ENCODE measurements around the gene TMEM117. TPM values are rescaled to one million over a fixed set of nuclear protein-coding genes. Genes with fewer than 3 reads are reported as not detected.

Gene TMEM117
- total RNA-seq, 1 donor, result 22.4 TPM

DNA sequence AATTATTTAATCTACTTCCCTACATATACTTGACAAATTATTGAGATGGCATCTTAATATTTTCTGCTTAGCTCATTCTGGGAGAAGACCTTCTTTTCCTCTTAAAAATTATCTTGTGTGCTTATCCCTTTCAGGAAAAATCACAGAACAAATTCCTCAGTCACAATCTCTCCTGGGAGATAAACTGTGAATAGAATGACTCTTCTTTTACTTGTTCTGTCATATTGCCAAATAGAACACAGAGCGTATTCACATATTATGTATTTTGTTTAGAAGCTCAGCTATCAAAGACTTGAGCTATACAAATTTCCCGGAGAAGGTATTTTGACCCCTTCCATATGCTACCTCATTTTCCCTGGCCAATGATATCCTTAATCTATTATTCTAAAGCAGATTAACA lies 146.7 kb downstream of the TMEM117 start:
- Histone ChIP-seq H3K4me1 (ENCODE audit: insufficient read depth, low read length) (no peaks in the 10 kb centered on the region), H3K4me2 (ENCODE audit: insufficient read depth, low read length) (no peak overlapping the region), H2AFZ (ENCODE audit: low read length) (no peak overlapping the region), H3K36me3 (ENCODE audit: insufficient read depth, low read length) (no peaks in the 10 kb centered on the region), H4K20me1 (ENCODE audit: insufficient read depth, low read length) (no peaks in the 10 kb centered on the region), H3K9me3 (ENCODE audit: low read depth, low read length) (no peaks in the 10 kb centered on the region), H3K27ac (ENCODE audit: low read depth, low read length) (no peak overlapping the region), H3K79me2 (ENCODE audit: insufficient read depth, low read length) (no peaks in the 10 kb centered on the region), H3K4me3 (ENCODE audit: insufficient read depth, low read length) (no peak overlapping the region), H3K27me3 (ENCODE audit: insufficient read depth, low read length) (no peaks in the 10 kb centered on the region)
- no peak for TF ChIP-seq CTCF (IDR thresholded peaks at IDR 0.05; ENCODE audit: extremely low read depth, low read depth, low read length)
- no peak for DNase-seq (ENCODE audit: insufficient read length, low spot score, missing footprints)

GRCh38 chr12:43988838-43989560 lies 153.1 kb downstream of the TMEM117 start:
- no peaks in the 10 kb centered on the region for H3K36me3 ChIP-seq (ENCODE audit: insufficient read depth, low read length)

GRCh38 chr12:43992856-43993255 lies 157.0 kb downstream of the TMEM117 start:
- no peak for TF ChIP-seq CTCF (IDR thresholded peaks at IDR 0.05; ENCODE audit: extremely low read depth, low read depth, low read length)
- Histone ChIP-seq H3K4me1 (ENCODE audit: insufficient read depth, low read length) (no peaks in the 10 kb centered on the region), H3K4me3 (ENCODE audit: insufficient read depth, low read length) (no peak overlapping the region), H4K20me1 (ENCODE audit: insufficient read depth, low read length) (no peaks in the 10 kb centered on the region), H3K4me2 (ENCODE audit: insufficient read depth, low read length) (no peak overlapping the region), H3K36me3 (ENCODE audit: insufficient read depth, low read length) (no peaks in the 10 kb centered on the region), H2AFZ (ENCODE audit: low read length) (no peak overlapping the region), H3K9me3 (ENCODE audit: low read depth, low read length) (no peaks in the 10 kb centered on the region), H3K27ac (ENCODE audit: low read depth, low read length) (no peak overlapping the region), H3K79me2 (ENCODE audit: insufficient read depth, low read length) (no peaks in the 10 kb centered on the region), H3K27me3 (ENCODE audit: insufficient read depth, low read length) (no peaks in the 10 kb centered on the region)
- no peak for DNase-seq (ENCODE audit: insufficient read length, low spot score, missing footprints)

More at GRCh38 chr12:43988838-43989560, 153.1 kb downstream of the TMEM117 start:
- Histone ChIP-seq H3K4me3 (ENCODE audit: insufficient read depth, low read length) (no peak overlapping the region), H3K4me2 (ENCODE audit: insufficient read depth, low read length) (no peak overlapping the region), H3K9me3 (ENCODE audit: low read depth, low read length) (no peaks in the 10 kb centered on the region), H3K79me2 (ENCODE audit: insufficient read depth, low read length) (no peaks in the 10 kb centered on the region), H3K27me3 (ENCODE audit: insufficient read depth, low read length) (no peaks in the 10 kb centered on the region), H3K27ac (ENCODE audit: low read depth, low read length) (no peak overlapping the region), H3K4me1 (ENCODE audit: insufficient read depth, low read length) (no peaks in the 10 kb centered on the region), H2AFZ (ENCODE audit: low read length) (no peak overlapping the region), H4K20me1 (ENCODE audit: insufficient read depth, low read length) (no peaks in the 10 kb centered on the region)
- DNase-seq (ENCODE audit: insufficient read length, low spot score, missing footprints), result no peak
- TF ChIP-seq CTCF (IDR thresholded peaks at IDR 0.05; ENCODE audit: extremely low read depth, low read depth, low read length), result no peak

DNA sequence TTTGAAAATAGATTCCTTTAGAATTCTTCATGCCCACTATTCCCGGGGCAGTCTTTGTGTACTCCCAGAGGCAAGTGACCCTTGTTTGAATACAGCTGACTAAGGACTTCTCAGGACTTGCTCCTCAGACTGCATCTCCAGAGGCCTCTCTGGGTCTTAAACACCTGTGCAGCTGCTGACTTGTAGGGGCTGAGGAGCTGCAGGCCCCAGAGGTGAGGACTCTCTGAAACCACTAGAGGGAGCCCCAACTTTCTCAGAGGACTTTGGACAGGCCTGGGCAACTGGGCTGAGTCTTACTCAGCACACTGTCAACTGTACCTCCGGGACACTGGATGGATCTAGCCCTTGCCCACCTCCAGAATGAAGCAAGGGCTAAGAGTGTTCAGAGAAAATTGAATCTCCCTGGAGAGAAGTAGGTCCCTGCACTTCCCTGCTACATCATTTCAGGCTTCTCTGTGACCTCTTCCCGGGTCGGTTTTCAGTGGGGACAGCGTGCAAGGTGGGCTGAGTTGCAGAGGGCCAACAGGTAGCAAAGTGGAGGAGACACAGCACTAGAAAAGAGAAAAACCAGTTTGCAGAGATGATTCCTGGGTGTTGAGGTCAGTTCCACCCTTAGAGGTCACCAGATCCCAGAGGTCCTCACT lies 164.6 kb downstream of the TMEM117 start:
- Histone ChIP-seq H3K4me2 (ENCODE audit: insufficient read depth, low read length) (no peak overlapping the region), H3K4me1 (ENCODE audit: insufficient read depth, low read length) (peaks cover 5% of the 10 kb centered on the region), H3K9me3 (ENCODE audit: low read depth, low read length) (no peaks in the 10 kb centered on the region), H3K4me3 (ENCODE audit: insufficient read depth, low read length) (no peak overlapping the region), H3K79me2 (ENCODE audit: insufficient read depth, low read length) (no peaks in the 10 kb centered on the region), H3K27ac (ENCODE audit: low read depth, low read length) (no peak overlapping the region), H4K20me1 (ENCODE audit: insufficient read depth, low read length) (no peaks in the 10 kb centered on the region), H3K27me3 (ENCODE audit: insufficient read depth, low read length) (no peaks in the 10 kb centered on the region), H3K36me3 (ENCODE audit: insufficient read depth, low read length) (no peaks in the 10 kb centered on the region), H2AFZ (ENCODE audit: low read length) (no peak overlapping the region)
- peak; percentile 89 for TF ChIP-seq CTCF (IDR thresholded peaks at IDR 0.05; ENCODE audit: extremely low read depth, low read depth, low read length)
- DNase-seq (ENCODE audit: insufficient read length, low spot score, missing footprints), result peak; percentile 58

Measured in osteoblast (primary cell).